Measurements from ENCODE around the gene MALAT1.
A peak's percentile ranks its signal among the peaks of the same experiment; 100 is the strongest.

Gene MALAT1

DNA sequence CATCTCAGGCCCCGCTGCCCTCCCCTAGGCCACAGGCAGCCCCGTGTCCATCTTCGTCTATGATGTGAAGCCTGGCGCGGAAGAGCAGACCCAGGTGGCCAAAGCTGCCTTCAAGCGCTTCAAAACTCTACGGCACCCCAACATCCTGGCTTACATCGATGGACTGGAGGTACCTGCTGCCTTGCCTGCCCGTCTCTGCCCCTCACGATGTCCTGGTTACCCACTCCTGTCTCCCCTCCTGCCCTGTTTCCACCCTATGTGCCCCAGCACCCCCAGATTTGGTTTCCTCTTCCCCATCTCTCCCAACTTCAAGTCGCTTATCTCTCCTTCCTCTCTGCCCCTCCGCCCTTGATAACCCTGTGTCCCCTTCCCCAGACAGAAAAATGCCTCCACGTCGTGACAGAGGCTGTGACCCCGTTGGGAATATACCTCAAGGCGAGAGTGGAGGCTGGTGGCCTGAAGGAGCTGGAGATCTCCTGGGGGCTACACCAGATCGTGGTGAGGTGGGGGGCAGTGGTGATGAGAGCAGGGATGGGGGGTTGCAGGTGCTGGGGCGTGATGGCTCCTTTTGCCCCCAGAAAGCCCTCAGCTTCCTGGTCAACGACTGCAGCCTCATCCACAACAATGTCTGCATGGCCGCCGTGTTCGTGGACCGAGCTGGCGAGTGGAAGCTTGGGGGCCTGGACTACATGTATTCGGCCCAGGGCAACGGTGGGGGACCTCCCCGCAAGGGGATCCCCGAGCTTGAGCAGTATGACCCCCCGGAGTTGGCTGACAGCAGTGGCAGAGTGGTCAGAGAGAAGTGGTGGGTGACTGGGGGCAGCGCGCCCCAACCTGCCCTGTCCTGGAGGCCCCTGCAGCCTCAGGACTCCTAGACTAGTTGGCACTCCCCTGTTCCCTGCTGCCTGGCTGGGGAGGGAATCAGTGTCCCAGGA is 27.0 kb downstream of the MALAT1 start:
- ChIA-PET POLR2A (interaction anchor here (1.2 to 2.2 kb wide), 9 partner anchors 10 to 103 kb away, joined by 3 to 8 read pairs (median 6); partner anchors contain the start of genes MALAT1 and NEAT1), CTCF (interaction anchor here (0.5 to 4.4 kb wide), 11 partner anchors 11 to 258 kb away, joined by 3 to 35 read pairs (median 3); no protein-coding TSS in a partner anchor)
- DNase-seq (ENCODE audit: low read depth, low spot score), result no peak
- TF ChIP-seq CTCF (IDR thresholded peaks at IDR 0.05; ENCODE audit: insufficient read depth, low read length, missing control alignments), result no peak
- H3K4me3 ChIP-seq (ENCODE audit: low read depth, low read length), result peak overlapping the region; percentile 85

- POLR2A ChIA-PET, result interaction anchor here (2.2 kb wide), 1 partner anchor 14 kb away, joined by 7 read pairs; no protein-coding TSS in a partner anchor
- no peak for TF ChIP-seq CTCF (IDR thresholded peaks at IDR 0.05; ENCODE audit: insufficient read depth, low read length, missing control alignments)
- peak overlapping the region; percentile 85 for H3K4me3 ChIP-seq (ENCODE audit: low read depth, low read length)
- DNase-seq (ENCODE audit: low read depth, low spot score), result no peak
- CTCF ChIA-PET, result interaction anchor here (0.9 to 4.4 kb wide), 5 partner anchors 14 to 110 kb away, joined by 3 to 35 read pairs (median 3); no protein-coding TSS in a partner anchor
Observed at GRCh38 chr11:65526744-65527143, 27.9 kb downstream of the MALAT1 start.

- H3K4me3 ChIP-seq (ENCODE audit: low read depth, low read length), result no peak overlapping the region
- DNase-seq (ENCODE audit: low read depth, low spot score), result no peak
- ChIA-PET POLR2A (interaction anchor here (0.7 to 1.3 kb wide), 3 partner anchors 10 to 44 kb away, joined by 3 to 5 read pairs (median 3); no protein-coding TSS in a partner anchor), CTCF (interaction anchor here (1.2 to 5.6 kb wide), 3 partner anchors 13 to 65 kb away, joined by 3 to 65 read pairs (median 9); no protein-coding TSS in a partner anchor)
- TF ChIP-seq CTCF (IDR thresholded peaks at IDR 0.05; ENCODE audit: insufficient read depth, low read length, missing control alignments), result no peak
Observed at GRCh38 chr11:65528819-65529350, 30.0 kb downstream of the MALAT1 start.

DNA sequence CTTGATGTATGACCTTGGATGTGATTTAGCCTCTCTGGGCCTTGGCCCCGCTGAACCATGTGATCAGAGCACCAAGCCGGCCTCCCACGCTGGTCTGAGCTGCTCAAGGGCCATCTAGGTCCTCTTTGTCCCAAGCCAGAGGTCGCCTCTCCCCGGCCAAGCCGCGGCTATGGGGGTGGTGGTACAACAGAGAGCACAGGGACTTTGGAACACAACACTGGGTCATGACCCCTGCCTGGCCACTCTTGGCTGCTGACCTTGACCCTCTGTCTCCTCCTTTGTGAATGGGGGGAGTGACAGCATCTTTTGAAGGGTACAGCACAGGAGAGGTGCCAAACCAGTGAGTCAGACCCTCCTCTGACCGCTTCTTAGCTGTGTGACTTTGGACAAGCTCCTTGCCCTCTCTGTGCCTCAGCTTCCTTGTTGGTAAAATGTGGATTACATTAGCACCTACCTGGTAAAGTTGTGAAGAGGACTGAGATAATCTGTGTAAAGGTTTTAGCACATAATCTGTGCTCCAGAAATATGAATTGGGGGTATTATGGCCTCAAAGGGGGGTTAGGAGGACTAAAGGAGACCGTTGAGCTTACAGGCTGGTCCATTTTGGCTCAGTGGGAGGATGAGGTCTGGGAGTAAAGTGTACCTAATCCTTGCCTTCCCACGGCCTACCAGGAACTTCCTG is 30.8 kb downstream of the MALAT1 start:
- no peak for TF ChIP-seq CTCF (IDR thresholded peaks at IDR 0.05; ENCODE audit: insufficient read depth, low read length, missing control alignments)
- H3K4me3 ChIP-seq (ENCODE audit: low read depth, low read length), result no peak overlapping the region
- POLR2A ChIA-PET, result interaction anchor here (0.5 to 1.3 kb wide), 5 partner anchors 9 to 115 kb away, joined by 3 to 5 read pairs (median 3); no protein-coding TSS in a partner anchor
- CTCF ChIA-PET, result interaction anchor here (0.8 to 5.6 kb wide), 4 partner anchors 9 to 86 kb away, joined by 3 to 65 read pairs (median 6); partner anchors contain the start of gene PCNX3
- no peak for DNase-seq (ENCODE audit: low read depth, low spot score)

- CTCF ChIA-PET, result interaction anchor here (0.8 to 5.6 kb wide), 5 partner anchors 9 to 85 kb away, joined by 3 to 65 read pairs (median 3); partner anchors contain the start of gene PCNX3
- POLR2A ChIA-PET, result interaction anchor here (0.5 to 1.3 kb wide), 4 partner anchors 9 to 115 kb away, joined by 3 to 5 read pairs (median 4); no protein-coding TSS in a partner anchor
Observed at GRCh38 chr11:65530157-65530496, 31.3 kb downstream of the MALAT1 start.

More at GRCh38 chr11:65530157-65530496, 31.3 kb downstream of the MALAT1 start:
- H3K4me3 ChIP-seq (ENCODE audit: low read depth, low read length), result no peak overlapping the region
- no peak for DNase-seq (ENCODE audit: low read depth, low spot score)
- TF ChIP-seq CTCF (IDR thresholded peaks at IDR 0.05; ENCODE audit: insufficient read depth, low read length, missing control alignments), result peak; percentile 29
